GM19023 (cell line): ENCODE measurements around the gene MASP2.
"Not testable (repeated sequence)": the region's sequence is repeated elsewhere in the genome, so short reads cannot be mapped to it uniquely, and the experiment has no call there.

Experiments
- ATAC-seq: cut with Tn5 transposase; IDR thresholded peaks from one replicate; pipeline ENCODE4 v1.9.1; 2021; ENCODE audit warnings: mild to moderate bottlenecking, moderate library complexity; ENCODE audit not compliant: unreplicated experiment

Gene MASP2

GRCh38 chr1:11039351-11040104 lies 7.5 kb downstream of the MASP2 start:
- ATAC-seq: no peak

- ATAC-seq: peak; percentile 74
Measured at GRCh38 chr1:11037740-11038182, 9.3 kb downstream of the MASP2 start.

GRCh38 chr1:11037019-11037739 lies 9.9 kb downstream of the MASP2 start:
- not testable (repeated sequence) for ATAC-seq

- ATAC-seq: no peak
Measured at GRCh38 chr1:11031624-11032262, 15.3 kb downstream of the MASP2 start.

- no peak for ATAC-seq
Measured at GRCh38 chr1:11030865-11031264, 16.2 kb downstream of the MASP2 start.

- no peak for ATAC-seq
Measured at GRCh38 chr1:11028018-11028417, 19.0 kb downstream of the MASP2 start.

GRCh38 chr1:11027316-11027715 lies 19.7 kb downstream of the MASP2 start:
- ATAC-seq: no peak

GRCh38 chr1:11026903-11027302 lies 20.1 kb downstream of the MASP2 start:
- no peak for ATAC-seq

- no peak for ATAC-seq
Measured at GRCh38 chr1:11026052-11026451, 21.0 kb downstream of the MASP2 start.

GRCh38 chr1:11025618-11026017 lies 21.4 kb downstream of the MASP2 start:
- ATAC-seq: no peak

GRCh38 chr1:11024874-11025203 lies 22.2 kb downstream of the MASP2 start:
- ATAC-seq: no peak

- ATAC-seq: no peak
Measured at GRCh38 chr1:11024154-11024873, 22.7 kb downstream of the MASP2 start.

- ATAC-seq: no peak
Measured at GRCh38 chr1:11023201-11023600, 23.8 kb downstream of the MASP2 start.

GRCh38 chr1:11019971-11020370 lies 27.1 kb downstream of the MASP2 start:
- no peak for ATAC-seq

- ATAC-seq: not testable (repeated sequence)
Measured at GRCh38 chr1:11019358-11019757, 27.7 kb downstream of the MASP2 start.

- ATAC-seq: no peak
Measured at GRCh38 chr1:11013160-11013531, 33.9 kb downstream of the MASP2 start.

GRCh38 chr1:11012260-11013159 lies 34.5 kb downstream of the MASP2 start, which contains the start of gene TARDBP:
Gene TARDBP (plus strand): TSS chr1:11012654. CDS start chr1:11013728, 1,074 bp downstream.
- peak; percentile 84 for ATAC-seq

- no peak for ATAC-seq
Measured at GRCh38 chr1:11000526-11000925, 46.5 kb downstream of the MASP2 start.

GRCh38 chr1:10996100-10996499 lies 50.9 kb downstream of the MASP2 start:
- no peak for ATAC-seq

GRCh38 chr1:10992864-10993263 lies 54.2 kb downstream of the MASP2 start:
- ATAC-seq: no peak
